ENCODE measurements around the gene MMP14.

DNA sequence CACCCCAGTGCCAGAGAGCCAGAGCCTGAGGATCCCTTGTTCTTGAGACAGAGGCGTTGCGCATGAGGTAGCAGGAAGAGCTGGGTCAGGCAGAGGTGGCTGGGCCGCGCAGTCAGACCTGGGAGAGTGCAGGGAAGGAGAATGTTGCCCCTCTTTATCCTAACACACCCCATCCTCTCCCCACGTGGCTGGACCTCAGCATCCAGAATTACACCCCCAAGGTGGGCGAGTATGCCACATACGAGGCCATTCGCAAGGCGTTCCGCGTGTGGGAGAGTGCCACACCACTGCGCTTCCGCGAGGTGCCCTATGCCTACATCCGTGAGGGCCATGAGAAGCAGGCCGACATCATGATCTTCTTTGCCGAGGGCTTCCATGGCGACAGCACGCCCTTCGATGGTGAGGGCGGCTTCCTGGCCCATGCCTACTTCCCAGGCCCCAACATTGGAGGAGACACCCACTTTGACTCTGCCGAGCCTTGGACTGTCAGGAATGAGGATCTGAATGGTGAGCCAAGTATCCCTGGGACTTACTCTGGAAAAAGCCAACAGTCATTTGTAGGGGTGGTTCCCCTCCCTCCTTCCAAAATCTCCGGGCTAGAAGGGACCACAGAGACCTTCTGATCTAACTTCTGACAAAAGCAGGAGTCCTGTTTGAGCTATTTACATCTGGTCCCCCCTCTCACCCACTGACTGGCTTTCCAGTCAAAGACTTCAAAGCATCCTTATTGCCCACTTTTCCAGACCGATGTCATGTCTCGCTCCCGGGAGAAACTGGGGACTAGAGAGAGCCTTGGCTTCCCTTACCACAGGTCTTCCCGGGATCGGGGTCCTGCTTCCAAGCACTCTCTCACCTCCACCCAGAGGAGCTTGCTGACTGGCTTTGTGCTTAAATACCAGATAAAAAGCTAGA, 6.1 kb downstream of the MMP14 start:
- no peak for TF ChIP-seq CTCF (IDR thresholded peaks at IDR 0.05; ENCODE audit: low read depth, low read length)
- TF ChIP-seq, protein P1, sequence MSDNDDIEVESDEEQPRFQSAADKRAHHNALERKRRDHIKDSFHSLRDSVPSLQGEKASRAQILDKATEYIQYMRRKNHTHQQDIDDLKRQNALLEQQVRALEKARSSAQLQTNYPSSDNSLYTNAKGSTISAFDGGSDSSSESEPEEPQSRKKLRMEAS (IDR thresholded peaks at IDR 0.05; ENCODE audit: low read depth, low read length): no peak

Data from NB4 (cell line).